Umbilical cord (tissue), 2 donors: ENCODE results near the gene CD151. TPM values are rescaled to one million over a fixed set of nuclear protein-coding genes. Genes with fewer than 3 reads are reported as not detected.

Source experiments
- DNase-seq: peaks from one replicate; pipeline ENCODE4 v3.0.0-alpha.2; 2015; ENCODE audit warnings: low spot score
- total RNA-seq: library from RNA; depleted of rRNA; stranded (reverse); fragments of >200 nt; gene quantifications from one replicate; pipeline ENCODE4 v1.2.3, GENCODE V29; 2014; ENCODE audit warnings: low replicate concordance; ENCODE audit not compliant: insufficient read depth

CD151 gene
- total RNA-seq, 1 donor from 2014 or later: 159 TPM

DNA sequence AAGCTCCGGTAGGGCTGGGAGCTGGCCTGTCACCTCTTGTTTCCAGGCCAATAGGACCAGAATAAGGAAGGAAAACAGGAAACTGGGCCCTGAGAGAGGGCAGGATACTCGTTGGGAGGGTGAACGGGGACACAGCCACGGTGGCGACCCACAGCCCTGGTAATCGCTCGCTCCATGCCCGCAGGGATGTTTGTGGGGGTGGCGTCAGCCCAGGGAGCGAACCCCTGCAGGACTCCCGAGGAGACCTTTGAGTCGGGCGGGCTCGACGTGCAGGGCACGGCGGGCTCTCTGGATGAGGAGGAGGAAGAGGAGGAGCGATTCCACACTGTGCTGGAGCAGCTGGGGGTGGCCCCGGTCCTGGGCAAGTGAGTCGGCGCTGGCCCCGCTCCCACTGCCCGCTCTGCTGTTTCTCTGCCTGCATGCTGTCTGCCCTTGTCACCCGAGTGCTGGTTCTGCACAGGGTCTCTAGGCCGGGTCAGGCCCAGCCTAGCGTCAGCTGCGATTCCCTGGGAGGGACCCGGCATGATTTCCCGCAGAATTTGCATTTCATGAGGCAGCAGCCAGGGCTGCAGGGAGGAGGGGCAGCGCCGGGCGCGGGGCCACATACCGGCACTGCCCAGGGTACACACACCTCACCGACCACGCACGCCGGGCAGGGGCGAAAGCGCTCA is 3.4 kb upstream of the CD151 start:
- no peak for DNase-seq

DNA sequence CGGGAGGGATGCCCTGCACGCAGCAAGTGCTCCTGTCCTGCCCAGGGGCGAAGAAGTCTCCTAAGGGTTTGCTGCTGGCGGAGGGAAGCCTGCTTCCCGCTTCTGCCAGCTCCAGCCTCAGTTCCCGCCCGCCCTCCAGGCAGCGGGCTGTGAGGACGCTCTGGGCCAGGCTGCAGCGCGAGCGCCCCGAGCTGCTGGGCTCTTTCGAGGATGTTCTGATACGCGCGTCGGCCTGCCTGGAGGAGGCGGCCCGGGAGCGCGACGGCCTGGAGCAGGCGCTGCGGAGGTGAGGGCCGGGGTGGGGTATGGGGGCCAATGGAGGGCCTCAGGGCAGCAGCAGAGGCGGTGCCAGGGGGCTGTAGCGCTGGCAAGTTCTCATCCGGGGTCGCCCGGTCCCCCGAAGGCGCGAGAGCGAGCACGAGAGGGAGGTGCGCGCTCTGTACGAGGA is 2.9 kb upstream of the CD151 start:
- DNase-seq: no peak

DNA sequence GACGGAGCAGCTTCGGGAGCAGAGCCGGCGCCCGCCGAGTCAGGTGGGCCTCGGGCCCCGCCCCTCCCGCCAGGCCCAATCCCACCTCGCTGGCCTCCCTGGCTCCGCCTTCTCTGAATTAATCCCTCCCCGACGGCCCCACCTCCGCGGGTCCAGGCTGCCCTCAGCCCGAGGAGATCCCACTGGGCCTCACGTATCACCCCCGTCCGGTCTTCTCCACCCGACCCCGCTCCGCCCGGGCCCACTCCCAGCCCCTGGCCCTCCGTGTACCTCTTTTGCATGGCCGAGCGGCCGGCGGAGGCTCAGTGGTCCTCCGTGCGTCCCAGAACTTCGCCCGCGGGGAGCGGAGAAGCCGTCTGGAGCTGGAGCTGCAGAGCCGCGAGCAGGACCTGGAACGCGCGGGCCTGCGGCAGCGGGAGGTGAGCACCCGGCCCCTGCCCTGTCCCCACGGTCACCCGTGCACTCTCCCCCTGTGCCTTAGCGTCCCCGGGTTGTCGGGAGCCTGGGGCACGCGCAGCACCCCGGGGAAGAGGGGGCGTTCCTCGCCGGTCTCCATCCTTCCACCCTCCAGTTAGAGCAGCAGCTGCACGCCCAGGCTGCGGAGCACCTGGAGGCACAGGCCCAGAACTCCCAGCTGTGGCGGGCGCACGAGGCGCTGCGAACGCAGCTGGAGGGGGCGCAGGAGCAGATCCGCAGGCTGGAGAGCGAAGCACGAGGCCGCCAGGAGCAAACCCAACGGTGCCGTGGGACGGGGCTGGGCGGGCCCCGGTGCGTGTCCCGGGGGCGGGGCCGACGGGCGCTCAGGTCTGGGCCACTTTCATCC is 2.2 kb upstream of the CD151 start:
- DNase-seq: peak; percentile 75

DNA sequence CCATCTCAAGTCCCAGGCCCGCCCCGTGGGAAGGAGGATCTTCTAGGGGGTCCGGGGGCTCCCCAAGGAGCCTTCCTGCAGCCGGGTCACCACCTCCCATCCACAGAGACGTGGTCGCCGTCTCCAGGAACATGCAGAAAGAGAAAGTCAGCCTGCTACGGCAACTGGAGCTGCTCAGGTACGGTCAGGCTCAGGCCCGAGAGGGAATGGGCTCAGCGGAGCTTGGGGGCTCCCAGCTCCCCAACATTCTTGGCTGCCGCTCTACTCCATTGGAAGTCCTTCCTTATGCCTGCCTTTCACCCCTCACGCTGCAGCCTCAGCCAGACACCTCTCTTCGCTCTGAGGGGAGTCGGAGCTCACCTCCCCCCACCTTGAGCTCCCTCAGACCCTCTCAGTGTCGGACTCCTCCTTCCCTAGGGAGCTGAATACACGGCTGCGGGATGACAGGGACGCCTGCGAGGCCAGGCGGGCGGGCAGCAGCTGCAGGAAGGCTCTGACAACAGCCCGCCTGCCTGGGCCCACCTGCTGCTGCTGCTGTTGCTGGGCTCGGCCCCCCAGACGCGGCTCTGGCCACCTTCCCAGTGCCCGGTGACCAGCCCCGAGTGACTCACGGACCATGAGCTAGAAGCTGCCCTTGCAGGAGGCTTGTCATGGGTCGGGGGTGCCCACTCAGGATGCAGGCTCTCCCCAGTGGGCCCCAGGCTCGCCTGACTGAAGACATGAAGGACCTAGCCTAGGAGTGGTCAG is 1.5 kb upstream of the CD151 start:
- DNase-seq: no peak

DNA sequence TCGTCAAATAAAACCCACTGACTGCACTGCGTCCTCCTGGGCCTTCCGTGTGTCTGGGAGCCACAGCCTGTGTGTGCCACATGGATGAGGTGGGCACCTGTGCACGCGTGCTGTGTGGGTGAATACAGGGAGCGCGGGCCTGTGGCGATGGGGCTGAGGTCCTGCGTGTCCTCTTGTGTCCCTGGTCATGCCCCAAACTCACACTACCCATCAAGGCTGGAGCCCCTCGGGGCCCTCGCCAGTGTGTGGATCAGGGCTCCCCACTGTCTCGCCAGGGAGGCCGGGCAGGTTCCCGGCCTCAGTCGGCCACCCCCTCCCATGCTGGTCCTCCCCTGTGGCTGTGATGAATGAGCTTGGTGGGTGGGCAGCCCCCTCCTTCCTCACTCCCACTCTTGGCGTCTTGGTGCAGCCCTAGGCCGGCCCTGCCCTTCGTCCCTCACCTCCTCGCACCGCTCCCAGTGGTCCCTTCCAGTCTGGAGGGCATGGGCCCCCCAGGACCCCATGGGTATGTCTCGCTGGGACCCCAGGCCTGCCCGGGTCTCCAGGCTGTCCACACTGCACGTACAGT is 707 bp upstream of the CD151 start:
- no peak for DNase-seq

DNA sequence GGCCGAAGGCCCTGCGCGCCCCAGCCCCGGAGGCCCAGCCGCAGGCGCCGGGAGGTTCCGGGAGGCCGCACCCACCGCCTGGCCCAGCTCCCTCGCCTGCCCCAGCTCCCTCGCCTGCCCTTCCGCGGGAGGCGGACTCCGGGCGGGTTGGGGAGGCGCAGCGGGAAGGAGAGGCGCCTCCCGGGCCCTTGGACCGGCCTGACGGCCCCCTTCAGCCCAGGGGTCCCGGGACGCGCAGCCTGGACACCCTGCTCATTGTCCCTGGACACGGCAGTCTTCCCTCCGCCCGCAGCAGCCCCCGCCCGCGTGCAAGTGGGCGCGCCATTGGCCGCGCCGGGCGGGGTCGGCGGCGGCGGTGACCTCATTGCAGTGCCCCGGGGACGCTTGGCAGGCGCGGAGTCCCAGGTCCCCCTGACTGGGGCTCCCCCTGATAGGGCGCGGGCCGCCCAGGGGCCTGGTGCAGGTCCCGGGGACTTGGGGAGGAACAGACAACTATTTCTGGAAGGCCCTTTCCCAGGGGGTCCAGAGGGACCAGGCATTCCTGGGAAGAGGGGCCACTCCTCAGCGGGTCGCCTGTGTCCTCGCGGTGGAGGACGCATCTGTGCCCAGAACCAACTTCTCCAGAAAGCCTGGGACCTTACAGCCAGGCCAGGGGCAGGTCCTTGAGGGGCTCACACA is 501 bp downstream of the CD151 start:
- peak; percentile 73 for DNase-seq

DNA sequence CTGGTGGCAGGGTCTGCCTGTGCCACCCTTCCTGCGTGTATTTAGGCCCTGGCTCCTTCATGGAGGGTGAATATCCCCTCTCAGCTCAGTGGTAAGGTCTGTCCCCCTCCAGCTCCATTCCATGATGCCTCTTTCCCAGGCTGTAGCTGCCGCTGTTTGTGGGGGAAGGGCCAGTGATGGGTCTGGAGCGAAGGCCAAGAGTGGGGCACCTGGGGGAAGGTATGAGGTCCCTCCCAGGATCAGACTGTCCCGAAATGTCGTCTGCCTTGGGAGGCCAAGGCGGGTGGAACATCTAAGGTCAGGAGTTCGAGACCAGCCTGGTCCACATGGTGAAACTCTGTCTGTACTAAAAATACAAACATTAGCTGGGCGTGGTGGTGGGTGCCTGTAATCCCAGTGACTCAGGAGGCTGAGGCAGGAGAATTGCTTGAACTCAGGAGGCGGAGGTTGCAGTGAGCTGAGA is 1.1 kb downstream of the CD151 start:
- no peak for DNase-seq

DNA sequence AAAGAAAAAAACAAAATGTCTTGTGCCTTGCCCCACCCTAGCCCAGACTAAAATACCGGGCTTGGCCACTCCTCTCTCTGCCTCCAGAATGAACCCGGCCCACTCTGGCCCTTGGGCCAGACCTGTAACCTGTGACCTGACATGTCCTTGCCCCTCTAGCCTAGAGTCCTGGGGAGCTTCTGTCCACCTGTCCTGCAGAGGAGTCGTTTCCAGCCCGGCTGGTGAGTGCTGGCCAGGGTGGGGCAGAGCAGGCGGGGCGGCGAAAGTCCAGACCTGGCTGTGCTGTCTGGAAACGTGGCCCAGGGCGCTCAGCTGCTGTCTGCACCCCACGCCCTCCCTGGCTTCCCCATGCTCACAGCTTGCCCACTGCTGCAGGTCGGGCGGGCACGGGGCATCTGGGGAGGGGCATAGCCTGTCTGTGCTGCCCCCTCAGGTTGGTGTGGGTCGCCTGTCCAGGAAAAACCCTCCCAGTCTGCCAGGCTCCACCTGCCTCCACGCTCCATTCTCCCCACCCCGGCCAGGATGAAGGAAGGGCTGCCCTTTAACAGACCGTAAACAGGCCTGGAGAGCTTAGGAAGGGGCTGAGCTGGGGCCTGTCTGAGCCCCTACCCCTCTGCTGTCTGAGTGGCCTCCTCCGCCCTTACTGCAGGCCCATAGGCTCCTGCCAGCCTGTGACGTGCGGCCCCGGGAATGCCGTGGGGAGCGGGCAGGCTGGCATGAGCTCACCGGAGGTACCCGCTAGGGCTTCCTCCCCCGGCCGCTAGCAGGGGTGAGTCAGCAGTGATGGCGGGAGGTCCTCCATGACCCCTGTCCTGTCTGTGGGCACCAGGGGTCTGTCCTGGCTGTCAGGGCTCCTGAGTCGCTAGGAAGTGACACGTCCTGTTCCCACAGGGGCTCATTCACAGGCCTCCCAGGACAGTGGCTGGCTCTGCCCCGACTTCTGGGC is 1.9 kb downstream of the CD151 start:
- DNase-seq: peak; percentile 67

DNA sequence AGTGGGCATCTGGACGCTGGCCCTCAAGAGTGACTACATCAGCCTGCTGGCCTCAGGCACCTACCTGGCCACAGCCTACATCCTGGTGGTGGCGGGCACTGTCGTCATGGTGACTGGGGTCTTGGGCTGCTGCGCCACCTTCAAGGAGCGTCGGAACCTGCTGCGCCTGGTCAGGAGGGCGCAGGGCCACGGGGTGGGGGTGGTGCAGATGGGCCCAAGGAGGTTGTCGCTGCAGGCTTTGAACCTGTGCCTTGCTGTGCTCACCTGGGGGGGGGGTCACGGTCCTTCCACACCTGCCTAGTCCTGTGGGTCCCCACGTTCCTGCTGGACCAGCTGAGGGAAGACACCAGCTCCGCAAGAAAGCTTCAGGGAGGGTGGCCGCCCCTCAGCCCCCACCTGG is 3.5 kb downstream of the CD151 start:
- no peak for DNase-seq

DNA sequence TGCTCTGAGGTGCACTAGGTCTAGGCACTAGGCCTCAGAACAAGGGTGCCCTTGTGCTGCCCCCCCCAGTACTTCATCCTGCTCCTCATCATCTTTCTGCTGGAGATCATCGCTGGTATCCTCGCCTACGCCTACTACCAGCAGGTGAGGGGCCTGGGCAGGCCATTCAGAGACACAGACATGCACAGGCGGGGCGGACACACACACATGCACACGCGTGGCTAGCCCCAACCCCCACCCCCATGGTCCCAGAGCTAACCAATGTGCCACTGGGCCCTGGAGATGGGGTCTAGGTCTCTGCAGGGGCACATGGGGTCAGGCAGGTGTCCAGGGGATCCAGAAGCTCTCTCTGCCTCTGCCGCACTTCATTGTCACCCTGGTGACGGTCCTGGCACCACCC is 3.9 kb downstream of the CD151 start:
- DNase-seq: no peak

DNA sequence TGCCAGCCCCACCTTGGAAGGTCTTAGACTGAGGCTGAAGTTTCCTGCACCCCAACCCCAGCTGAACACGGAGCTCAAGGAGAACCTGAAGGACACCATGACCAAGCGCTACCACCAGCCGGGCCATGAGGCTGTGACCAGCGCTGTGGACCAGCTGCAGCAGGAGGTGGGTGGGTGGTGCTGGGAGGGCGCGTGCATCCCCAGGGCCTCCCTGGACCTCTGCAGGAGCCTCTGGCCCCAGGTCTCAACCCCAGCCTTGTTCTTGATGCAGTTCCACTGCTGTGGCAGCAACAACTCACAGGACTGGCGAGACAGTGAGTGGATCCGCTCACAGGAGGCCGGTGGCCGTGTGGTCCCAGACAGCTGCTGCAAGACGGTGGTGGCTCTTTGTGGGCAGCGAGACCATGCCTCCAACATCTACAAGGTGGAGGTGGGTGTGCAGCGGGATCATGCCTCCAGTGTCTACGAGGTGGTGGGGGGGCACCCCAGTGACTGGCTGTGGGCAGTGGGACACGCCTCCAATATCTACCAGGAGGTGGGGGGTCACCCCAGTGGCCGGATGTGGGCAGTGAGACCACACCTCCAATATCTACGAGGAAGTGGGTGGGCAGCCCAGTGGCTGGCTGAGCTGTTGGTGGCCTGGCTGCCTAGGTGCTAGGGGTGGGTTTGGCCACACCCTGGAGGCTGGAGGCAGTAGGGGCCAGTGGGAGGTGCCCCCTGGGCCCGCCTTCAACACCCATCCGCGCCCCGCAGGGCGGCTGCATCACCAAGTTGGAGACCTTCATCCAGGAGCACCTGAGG is 4.6 kb downstream of the CD151 start:
- no peak for DNase-seq

DNA sequence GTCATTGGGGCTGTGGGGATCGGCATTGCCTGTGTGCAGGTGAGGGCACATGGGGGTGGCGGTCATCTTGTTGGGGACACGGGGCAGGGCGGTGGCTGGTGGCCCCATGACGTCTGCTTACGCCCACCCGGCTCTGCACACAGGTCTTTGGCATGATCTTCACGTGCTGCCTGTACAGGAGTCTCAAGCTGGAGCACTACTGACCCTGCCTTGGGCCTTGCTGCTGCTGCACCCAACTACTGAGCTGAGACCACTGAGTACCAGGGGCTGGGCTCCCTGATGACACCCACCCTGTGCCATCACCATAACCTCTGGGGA is 5.2 kb downstream of the CD151 start:
- no peak for DNase-seq

DNA sequence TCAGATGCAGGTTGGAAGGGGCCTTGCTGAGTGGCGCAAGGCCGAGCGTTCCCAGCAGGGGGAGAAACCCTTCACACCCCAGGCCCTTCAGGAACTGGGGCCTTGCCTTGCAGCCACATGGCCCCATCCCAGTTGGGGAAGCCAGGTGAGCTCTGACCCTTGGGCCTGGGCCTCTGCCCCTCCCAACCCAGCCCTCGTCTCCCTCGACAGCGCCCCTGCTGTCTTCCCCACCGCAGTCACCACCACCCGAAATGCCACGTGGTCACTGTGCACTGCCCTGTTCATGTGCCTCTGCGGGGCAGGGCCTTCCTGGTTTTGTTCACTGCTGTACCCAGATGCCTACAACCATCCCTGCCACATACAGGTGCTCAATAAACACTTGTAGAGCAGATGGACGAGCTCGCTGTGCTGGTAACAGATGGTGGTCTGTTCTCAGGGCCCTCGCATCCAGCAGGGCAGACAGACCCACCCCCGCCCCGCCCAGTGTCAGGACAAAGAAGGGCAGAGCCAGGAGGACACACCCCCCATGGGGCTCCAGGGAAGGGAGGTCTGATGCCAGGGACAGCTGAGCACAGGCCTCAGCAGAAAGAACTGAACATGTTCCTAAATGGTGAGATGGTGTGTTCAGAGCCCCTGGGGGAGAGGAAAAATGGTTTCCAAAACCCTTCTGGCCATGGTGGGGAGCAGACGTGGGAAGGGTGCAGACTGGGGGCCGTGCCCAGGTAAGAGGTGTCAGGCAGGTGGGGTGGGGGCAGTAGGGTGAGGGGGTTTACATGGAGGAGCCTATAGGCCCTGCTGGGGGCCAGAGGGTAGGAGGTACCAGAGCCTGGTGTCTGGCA is 5.9 kb downstream of the CD151 start:
- no peak for DNase-seq

DNA sequence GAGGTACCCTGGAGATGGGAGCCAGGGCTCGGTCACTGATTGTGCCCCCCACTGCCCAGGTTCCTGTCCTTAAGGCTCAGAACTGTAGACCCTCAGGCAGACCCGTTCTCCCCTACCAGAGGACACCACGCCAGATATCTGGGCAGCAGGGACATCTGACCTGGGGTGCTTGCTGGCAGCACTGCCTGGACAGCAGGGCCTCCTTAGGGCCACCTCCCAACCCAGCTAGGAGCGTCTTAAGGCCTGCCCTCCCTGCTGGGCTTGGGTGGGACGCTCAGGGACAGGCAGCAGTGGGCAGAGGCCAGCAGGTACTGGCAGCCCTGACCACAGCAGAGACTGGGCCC is 6.5 kb downstream of the CD151 start:
- DNase-seq: no peak

DNA sequence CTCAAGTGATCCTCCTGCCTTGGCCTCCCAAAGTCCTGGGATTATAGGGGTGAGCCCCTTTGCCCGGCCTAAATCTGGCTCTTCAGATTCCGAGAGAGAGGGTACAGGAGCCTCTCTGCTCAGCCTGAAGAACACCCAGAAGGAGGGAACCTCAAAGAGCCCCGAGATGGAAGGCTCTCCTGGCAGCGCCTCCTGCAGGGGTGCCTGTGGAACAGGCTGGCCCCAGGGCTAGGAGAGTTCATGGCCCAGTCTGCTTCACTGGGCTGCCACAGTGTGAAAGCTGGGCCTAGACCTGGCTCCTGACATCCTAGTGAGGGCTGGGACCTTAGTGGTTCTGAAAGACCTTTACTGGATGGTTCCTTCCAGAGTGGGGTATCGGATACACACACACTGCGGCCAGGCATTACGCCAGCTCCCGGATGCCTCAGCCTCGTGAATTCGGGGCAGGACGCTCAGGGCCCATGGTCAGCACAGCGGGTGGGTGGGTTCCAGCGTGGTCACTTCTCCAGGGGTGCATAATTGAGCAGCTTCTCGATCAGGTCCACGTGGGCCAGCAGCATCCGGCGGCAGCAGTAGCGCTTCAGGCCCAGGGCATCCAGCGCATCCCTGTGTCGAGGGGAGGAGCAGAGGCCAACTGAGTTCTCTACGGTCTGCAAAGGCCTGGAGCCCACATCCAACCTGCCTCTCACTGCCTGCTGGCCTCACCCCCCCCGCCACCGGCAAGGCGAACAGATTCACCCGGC is 7.3 kb downstream of the CD151 start:
- DNase-seq: no peak

DNA sequence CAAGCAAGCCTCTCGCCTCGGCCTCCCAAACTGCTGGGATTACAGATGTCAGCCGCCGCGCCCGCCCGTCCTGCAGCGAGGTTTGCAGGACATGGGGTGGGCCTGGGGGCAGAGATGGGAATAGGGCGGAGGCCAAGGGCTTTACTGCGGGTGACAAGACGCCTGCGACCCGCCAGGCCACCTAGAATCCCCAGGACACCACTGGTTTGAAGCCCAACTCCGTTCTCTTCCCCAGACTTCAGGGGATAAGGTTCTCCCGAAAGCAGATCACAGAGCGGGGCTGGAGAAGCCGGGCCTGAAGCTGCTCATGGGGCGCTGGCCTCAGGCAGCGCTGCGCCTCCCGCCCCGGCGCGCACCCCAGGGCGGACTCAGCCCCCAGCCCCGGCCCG is 9.2 kb downstream of the CD151 start:
- no peak for DNase-seq

DNA sequence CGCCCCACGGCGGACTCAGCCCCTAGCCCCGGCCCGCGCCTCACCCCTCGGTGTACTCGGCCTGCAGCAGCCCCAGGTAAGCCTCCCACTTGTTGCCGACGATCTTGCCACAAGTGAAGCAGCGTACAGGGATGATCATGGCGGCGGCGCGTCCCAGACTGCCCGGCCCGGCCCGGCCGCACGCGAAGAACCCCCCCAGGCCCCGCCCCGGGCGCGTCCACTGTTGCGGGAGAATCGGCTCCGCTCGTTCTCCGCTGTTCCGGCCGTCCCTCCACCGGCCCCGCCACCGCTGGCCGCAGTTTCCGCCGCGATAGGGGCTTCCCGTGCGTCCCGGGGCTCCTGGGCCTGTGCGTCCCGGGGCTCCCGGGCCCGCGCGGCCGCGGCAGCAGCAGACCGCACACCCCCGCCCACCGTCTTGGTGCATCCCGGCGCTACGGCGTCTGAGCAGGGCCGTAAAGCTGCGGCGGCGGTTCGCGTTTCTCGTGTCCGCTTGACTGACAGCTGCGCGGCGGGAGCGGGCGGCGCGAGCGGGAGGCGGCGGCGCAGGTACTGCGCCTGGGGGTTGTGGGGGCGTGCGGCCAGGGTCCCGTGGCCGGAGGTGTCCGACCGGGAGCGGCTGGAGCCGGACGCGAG is 9.7 kb downstream of the CD151 start, which contains the start of the genes POLR2L and TSPAN4:
Gene POLR2L, minus strand, starts transcription at position 160 of the 633 bp plus-strand sequence. Its CDS starts 21 bp downstream, at position 139.
Gene TSPAN4, plus strand, starts transcription at position 483 of the 633 bp plus-strand sequence. CDS start 7,453 bp downstream, outside the sequence.
- DNase-seq: peak; percentile 90
